ENCODE data around the gene CAV2. TPM values are rescaled to one million over a fixed set of nuclear protein-coding genes. Genes with fewer than 3 reads are reported as not detected.

CAV2 gene
- total RNA-seq, 2 experiments from 2014 or later = not detected

DNA sequence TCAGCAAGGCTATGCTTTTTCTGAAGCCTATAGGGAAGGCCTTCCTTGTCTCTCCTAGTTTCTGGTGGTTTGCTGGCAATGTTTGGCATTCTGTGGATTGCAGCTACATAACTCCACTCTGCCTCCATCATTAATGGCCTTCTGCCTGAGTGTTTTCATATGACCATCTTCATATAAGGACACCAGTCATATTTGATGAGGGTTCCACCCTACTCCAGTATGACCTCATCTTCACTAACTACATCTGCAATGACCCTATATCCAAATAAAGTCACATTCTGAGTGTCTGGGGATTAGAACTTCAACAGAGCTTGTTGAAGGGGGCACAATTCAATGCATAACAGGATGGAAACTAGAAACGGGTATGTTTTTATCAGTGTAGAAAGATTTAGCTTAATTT is 47.4 kb downstream of the CAV2 start:
- no peak for DNase-seq
- Mint-ChIP-seq H3K4me3 (no peak overlapping the region), H3K27ac (no peak overlapping the region), H3K27me3 (peaks cover 6% of the 10 kb centered on the region), H3K9me3 (no peaks in the 10 kb centered on the region), H3K36me3 (ENCODE audit: low read depth) (no peaks in the 10 kb centered on the region), H3K4me1 (no peaks in the 10 kb centered on the region)
- POLR2A ChIA-PET = no interaction called here
- CTCF ChIA-PET = interaction anchor here (0.7 to 1.1 kb wide), 2 partner anchors 21 to 38 kb away, joined by 3 to 5 read pairs; no protein-coding TSS in a partner anchor

DNA sequence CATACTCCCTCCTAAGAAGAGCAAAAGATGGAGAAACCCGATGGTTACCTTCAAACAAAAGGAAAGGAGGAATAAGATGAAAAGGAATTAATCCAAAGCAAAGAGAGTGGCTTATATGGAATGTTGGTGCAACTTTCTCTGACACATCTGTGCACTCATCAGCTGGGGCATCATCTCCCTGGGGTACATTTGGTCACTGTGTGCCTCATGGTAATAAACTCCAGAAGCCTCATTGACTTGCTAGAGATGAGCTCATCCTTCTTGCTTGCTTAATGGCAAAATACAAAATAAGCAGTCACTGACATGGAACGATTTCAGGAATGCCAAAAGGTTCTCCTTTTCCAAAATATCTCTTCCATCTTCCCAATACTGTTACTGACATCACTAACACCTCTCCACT is 47.8 kb downstream of the CAV2 start:
- POLR2A ChIA-PET = no interaction called here
- peaks cover 6% of the 10 kb centered on the region for H3K27me3 Mint-ChIP-seq
- no peak overlapping the region for H3K4me3 Mint-ChIP-seq
- H3K4me1 Mint-ChIP-seq = no peaks in the 10 kb centered on the region
- no peaks in the 10 kb centered on the region for H3K9me3 Mint-ChIP-seq
- H3K27ac Mint-ChIP-seq = no peak overlapping the region
- DNase-seq = no peak
- CTCF ChIA-PET = interaction anchor here (1.1 kb wide), 1 partner anchor 21 kb away, joined by 5 read pairs; no protein-coding TSS in a partner anchor
- H3K36me3 Mint-ChIP-seq (ENCODE audit: low read depth) = no peaks in the 10 kb centered on the region

DNA sequence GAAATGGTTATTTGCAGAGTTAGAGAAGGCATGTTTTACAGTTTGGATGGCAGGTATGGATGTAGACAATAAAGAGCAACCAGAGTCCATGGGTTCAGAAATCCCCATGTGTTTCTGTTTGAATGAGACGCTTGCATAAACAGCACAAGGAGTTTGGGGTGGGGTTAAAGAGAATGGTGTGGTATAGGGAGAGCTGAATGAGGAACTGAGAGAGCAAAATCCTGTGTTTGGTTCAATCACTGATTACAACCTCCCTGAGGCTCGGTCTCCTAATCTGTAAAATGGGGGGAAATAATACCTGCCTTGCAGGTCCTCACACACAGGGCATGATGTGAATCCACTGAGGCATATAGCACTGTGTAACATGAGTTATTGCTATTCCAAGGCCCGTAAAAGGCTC is 49.0 kb downstream of the CAV2 start:
- ChIA-PET CTCF (no interaction called here), POLR2A (no interaction called here)
- no peak for DNase-seq
- Mint-ChIP-seq H3K4me3 (no peak overlapping the region), H3K4me1 (no peaks in the 10 kb centered on the region), H3K9me3 (no peaks in the 10 kb centered on the region), H3K27me3 (peaks cover 11% of the 10 kb centered on the region), H3K36me3 (ENCODE audit: low read depth) (no peaks in the 10 kb centered on the region), H3K27ac (no peak overlapping the region)

DNA sequence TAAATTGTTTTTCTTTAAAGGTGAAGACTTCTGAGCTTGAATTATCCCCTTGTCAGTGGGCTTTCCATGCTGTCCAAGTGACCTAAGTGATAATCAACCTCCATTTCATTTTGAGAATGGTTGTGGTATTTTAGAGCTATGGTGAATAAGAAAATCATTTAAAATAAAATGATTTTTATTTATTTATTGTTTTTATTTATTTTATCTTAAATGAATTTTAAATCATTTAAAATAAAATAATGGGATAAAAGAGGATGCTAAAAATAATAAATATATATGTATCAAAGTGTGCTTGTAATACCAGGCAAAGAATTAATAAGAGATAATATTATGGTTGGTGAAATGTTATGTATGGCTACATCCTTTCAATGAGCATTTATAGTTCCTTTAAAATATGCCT is 49.8 kb downstream of the CAV2 start:
- Mint-ChIP-seq H3K36me3 (ENCODE audit: low read depth) (no peaks in the 10 kb centered on the region), H3K4me3 (no peak overlapping the region), H3K4me1 (no peaks in the 10 kb centered on the region)

DNA sequence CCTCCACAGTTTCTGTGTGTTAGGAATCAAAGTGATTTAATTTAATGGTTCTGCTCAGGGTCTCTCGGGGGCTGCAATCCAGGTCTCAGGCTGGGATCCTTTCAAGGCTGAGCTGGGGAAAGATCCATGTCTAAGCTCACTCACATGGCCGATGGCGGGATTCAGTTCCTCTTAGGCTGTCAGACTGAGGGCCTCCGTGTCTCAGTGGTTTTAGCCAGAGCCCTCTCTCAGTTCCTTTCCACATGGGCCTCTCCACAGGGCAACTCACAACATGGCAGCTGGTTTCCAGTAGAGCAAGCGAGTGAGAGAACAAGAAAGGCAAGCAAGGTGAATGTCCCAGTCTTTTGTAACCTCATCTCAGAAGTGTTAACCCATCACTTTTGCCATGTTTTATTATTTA is 52.2 kb downstream of the CAV2 start:
- Mint-ChIP-seq H3K36me3 (ENCODE audit: low read depth) (no peaks in the 10 kb centered on the region), H3K27me3 (peaks cover 20% of the 10 kb centered on the region), H3K9me3 (no peaks in the 10 kb centered on the region), H3K27ac (no peak overlapping the region), H3K4me3 (no peak overlapping the region), H3K4me1 (no peaks in the 10 kb centered on the region)
- POLR2A ChIA-PET = interaction anchor here (1.4 kb wide), 1 partner anchor 28 kb away, joined by 3 read pairs; no protein-coding TSS in a partner anchor
- no peak for DNase-seq
- CTCF ChIA-PET = no interaction called here

More for the DNA sequence above, 49.8 kb downstream of the CAV2 start:
- H3K27me3 Mint-ChIP-seq = peaks cover 18% of the 10 kb centered on the region
- ChIA-PET POLR2A (no interaction called here), CTCF (no interaction called here)
- no peak overlapping the region for H3K27ac Mint-ChIP-seq
- no peaks in the 10 kb centered on the region for H3K9me3 Mint-ChIP-seq
- no peak for DNase-seq

DNA sequence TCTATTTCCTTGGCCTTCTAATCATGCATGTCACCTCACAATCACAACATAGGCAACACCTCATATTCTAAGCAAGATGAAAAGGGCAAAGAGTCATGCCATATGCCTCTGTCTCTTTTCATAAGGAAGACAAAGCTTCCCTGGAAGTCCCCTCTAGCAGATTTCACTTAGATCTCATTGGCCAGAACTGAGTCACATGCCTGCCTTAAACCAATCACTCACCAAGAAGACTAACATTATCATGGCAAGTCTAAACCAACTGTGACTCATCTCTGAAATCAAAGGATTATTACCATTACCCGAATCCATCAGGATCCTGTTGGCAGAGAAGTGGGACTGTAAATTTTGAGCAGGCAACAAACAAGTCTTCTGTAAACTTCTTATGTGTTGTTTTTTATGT is 53.1 kb downstream of the CAV2 start:
- Mint-ChIP-seq H3K9me3 (no peaks in the 10 kb centered on the region), H3K36me3 (ENCODE audit: low read depth) (no peaks in the 10 kb centered on the region), H3K27ac (no peak overlapping the region), H3K4me3 (no peak overlapping the region), H3K27me3 (peaks cover 26% of the 10 kb centered on the region), H3K4me1 (no peaks in the 10 kb centered on the region)
- ChIA-PET POLR2A (no interaction called here), CTCF (interaction anchor here (0.6 kb wide), 1 partner anchor 34 kb away, joined by 3 read pairs; no protein-coding TSS in a partner anchor)
- DNase-seq = no peak

DNA sequence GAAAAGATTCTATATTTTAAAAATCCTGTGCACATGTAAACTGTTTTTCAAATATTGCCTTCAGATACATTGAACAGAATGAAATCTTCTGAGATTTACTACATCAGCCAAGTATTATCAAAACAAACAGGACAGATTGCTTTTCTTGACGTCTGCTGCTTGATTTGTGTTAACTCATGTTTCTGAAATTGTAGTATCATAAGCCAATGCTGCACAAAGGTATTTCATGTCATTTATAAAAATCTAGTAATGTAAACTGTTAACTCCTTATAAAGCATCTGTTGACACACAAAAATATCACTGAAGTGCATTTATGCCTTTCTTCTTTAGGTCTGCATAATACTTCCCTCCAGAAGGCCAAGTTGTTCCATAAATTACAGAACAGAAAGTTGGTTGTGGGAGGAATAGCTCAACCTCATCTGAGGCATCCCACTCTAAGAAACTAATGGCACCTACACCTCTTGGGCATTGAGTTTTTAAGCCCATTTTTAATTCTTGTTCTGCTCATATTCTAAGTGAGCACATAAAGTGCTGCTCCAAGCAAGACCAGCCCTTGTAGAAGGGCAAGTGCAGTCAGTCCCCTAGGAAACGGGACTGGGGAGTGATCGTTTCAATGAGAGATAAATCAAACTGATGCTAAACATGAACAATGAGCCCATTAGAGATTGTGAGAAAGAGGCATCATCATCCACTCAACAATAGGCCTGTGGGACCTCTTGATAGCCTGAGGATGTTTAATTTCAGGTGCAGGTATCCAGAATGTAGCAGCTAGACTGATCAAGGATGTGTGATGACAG is 53.8 kb downstream of the CAV2 start:
- Mint-ChIP-seq H3K9me3 (no peaks in the 10 kb centered on the region), H3K4me3 (no peak overlapping the region), H3K36me3 (ENCODE audit: low read depth) (no peaks in the 10 kb centered on the region), H3K27ac (no peak overlapping the region), H3K4me1 (no peaks in the 10 kb centered on the region), H3K27me3 (peaks cover 31% of the 10 kb centered on the region)
- POLR2A ChIA-PET = no interaction called here
- CTCF ChIA-PET = no interaction called here
- no peak for DNase-seq

DNA sequence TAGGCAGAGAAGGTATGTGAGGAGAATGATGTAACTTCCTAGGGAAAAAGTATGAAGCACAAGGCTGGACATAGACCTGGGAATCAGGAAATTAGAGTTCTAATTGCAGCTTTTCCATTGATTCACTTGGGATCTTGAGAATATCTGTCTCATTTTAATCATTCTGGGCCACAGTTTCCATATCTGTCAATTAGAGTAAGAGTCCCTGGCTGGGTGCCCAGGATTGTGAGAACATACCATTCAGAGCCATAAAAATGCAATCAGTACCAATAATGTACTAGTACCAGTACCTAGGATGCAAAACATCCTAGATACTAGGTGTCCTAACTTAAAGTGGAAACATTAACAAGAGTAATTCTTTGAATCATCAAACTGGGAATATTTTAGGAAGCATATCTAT is 54.9 kb downstream of the CAV2 start:
- Mint-ChIP-seq H3K9me3 (no peaks in the 10 kb centered on the region), H3K27ac (no peak overlapping the region), H3K4me3 (no peak overlapping the region), H3K36me3 (ENCODE audit: low read depth) (no peaks in the 10 kb centered on the region), H3K27me3 (peaks cover 39% of the 10 kb centered on the region), H3K4me1 (no peaks in the 10 kb centered on the region)
- POLR2A ChIA-PET = no interaction called here
- no peak for DNase-seq
- CTCF ChIA-PET = no interaction called here

DNA sequence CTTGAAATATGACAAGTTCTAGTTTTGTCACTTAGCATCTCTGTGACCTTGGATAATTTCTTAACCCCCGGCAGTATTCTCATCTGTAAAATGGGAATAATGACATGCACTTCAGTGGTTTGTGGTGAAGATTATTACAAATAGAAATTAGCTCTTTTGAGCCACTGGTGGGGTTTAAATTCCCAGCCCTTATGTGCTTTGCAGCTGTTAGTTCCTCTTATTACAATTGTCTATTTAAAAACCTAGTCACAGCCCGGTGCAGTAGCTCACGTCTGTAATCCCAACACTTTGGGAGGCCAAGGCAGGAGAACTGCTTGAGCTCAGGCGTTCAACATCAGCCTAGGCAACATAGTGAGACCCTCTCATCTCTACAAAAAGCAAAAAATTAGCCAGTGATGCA is 55.4 kb downstream of the CAV2 start:
- no peak for DNase-seq
- POLR2A ChIA-PET = no interaction called here
- CTCF ChIA-PET = interaction anchor here (1.1 kb wide), 1 partner anchor 29 kb away, joined by 3 read pairs; no protein-coding TSS in a partner anchor
- Mint-ChIP-seq H3K36me3 (ENCODE audit: low read depth) (no peaks in the 10 kb centered on the region), H3K4me1 (no peaks in the 10 kb centered on the region), H3K27ac (no peak overlapping the region), H3K9me3 (no peaks in the 10 kb centered on the region), H3K4me3 (no peak overlapping the region), H3K27me3 (peaks cover 39% of the 10 kb centered on the region)

DNA sequence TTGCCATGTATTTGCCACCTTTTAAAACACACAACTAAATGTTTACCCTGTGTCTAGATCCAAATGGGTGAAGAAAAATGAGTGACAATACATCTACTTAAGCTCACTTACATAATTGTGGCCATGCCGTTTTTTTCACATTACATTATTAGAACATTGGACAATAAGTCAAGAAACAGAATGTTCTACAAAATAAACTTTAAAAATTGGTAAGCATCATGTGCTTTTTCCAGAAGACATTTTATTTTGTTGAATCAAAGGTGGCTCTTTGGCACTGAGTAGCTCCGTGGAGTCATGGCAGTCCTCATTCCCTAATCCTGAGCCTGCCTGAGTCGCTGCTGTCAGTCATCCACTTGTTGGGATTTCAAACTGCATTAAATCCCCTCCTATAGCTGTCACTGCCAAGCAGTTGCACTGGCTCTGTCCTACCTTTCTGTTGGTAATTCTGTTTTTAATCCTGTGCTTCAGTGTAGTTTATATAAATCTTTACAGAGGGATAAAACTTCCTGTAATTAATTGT is 57.6 kb downstream of the CAV2 start:
- H3K27me3 Mint-ChIP-seq = peaks cover 44% of the 10 kb centered on the region
- no peaks in the 10 kb centered on the region for H3K4me1 Mint-ChIP-seq
- H3K4me3 Mint-ChIP-seq = no peak overlapping the region
- no peaks in the 10 kb centered on the region for H3K9me3 Mint-ChIP-seq
- H3K36me3 Mint-ChIP-seq (ENCODE audit: low read depth) = no peaks in the 10 kb centered on the region
- DNase-seq = no peak
- POLR2A ChIA-PET = no interaction called here
- CTCF ChIA-PET = interaction anchor here (1.3 kb wide), 1 partner anchor 31 kb away, joined by 5 read pairs; no protein-coding TSS in a partner anchor
- no peak overlapping the region for H3K27ac Mint-ChIP-seq

DNA sequence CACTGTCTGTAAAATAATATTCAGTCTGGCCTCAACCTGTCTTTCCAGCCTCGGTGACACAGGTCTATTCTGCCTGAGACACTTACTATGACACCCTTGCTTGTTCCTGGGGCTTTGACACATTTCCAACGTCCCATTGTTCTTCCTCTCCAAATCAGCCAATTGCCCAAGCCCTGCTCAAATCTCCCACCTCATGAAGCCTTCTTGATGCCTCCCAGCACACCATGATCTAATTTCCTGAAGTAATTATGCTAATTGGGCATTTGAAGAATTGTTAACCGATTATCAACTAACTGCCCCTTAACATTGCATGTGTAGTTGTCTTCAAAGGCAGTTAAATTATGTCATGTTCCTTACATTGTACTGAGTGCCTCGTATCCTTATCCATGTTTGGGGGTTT is 58.4 kb downstream of the CAV2 start:
- Mint-ChIP-seq H3K9me3 (no peaks in the 10 kb centered on the region), H3K27ac (no peak overlapping the region), H3K36me3 (ENCODE audit: low read depth) (no peaks in the 10 kb centered on the region), H3K4me1 (no peaks in the 10 kb centered on the region), H3K27me3 (peaks cover 39% of the 10 kb centered on the region), H3K4me3 (no peak overlapping the region)
- CTCF ChIA-PET = interaction anchor here (1.3 kb wide), 1 partner anchor 31 kb away, joined by 5 read pairs; no protein-coding TSS in a partner anchor
- DNase-seq = no peak
- POLR2A ChIA-PET = no interaction called here

Measured in activated CD4-positive, alpha-beta memory T cell treated with anti-CD3 and anti-CD28 coated beads, Interleukin-2, amount 10 ng/mL, durations not matched to agents 7 days and 5 days (primary cell).